T-cell (primary cell): ENCODE data around the gene CYFIP2. TPM values are rescaled to one million over a fixed set of nuclear protein-coding genes. Genes with fewer than 3 reads are reported as not detected.

ENCODE experiments used
- ATAC-seq, 4 experiments: fragments of 200-7000 bp in 3 of 4; fragments of 150-1000 bp in 1 of 4; cut with Tn5 transposase; replicated peaks in 1 of 4; 1 replicate in 3 of 4; 2 replicates in 1 of 4; pipeline ENCODE4 v1.10.0; 2021; ENCODE audit warnings: moderate library complexity in 3 of 4, mild to moderate bottlenecking in 2 of 4, moderate number of reproducible peaks in 1 of 4
- CTCF ChIA-PET, 2 donors: fragments of 300-600 bp; sonication (Branson Sonifier 250); formaldehyde crosslinking; loops; one replicate each; lab custom pipeline; 2022; ENCODE audit warnings: antibody characterized with exemption in 2 of 2; lab: Charles Lee
- POLR2A ChIA-PET, 2 donors: fragments of 300-600 bp; sonication (Branson Sonifier 250); formaldehyde crosslinking; loops; one replicate each; lab custom pipeline; 2022; ENCODE audit warnings: antibody characterized with exemption in 2 of 2; lab: Charles Lee
- DNase-seq, 35 experiments: peaks; one replicate each; pipeline versions ENCODE4 v3.0.0 to v3.0.0-alpha.2; 2013 to 2023
- H3K27ac ChIP-seq: one replicate; pipeline ENCODE4 v1.5.1; 2013; ENCODE audit warnings: low read length
- H3K27me3 ChIP-seq, 2 experiments: replicated peaks in 1 of 2; 1 replicate in 1 of 2; 2 replicates in 1 of 2; pipeline versions ENCODE4 v1.6.1 to v1.7.0; 2013; ENCODE audit warnings: low read length in 1 of 2, mixed read lengths in 1 of 2; ENCODE audit not compliant: control insufficient read depth in 2 of 2, insufficient read depth in 2 of 2; ENCODE audit errors: extremely low read depth in 1 of 2
- H3K36me3 ChIP-seq, 2 donors: 1 replicate in 1 of 2; 2 replicates in 1 of 2; pipeline versions ENCODE4 v1.6.1 to v1.7.0; 2013; ENCODE audit warnings: low read length in 1 of 2; ENCODE audit not compliant: control insufficient read depth in 2 of 2, insufficient read depth in 1 of 2; ENCODE audit errors: extremely low read depth in 1 of 2
- H3K4me1 ChIP-seq, 2 experiments: 1 replicate in 1 of 2; 2 replicates in 1 of 2; pipeline versions ENCODE4 v1.6.1 to v1.7.0; 2013; ENCODE audit warnings: low read length in 2 of 2, mixed read lengths in 1 of 2; ENCODE audit not compliant: insufficient read depth in 2 of 2, control insufficient read depth in 1 of 2; ENCODE audit errors: extremely low read depth in 1 of 2
- H3K4me3 ChIP-seq, 2 donors: 1 replicate in 1 of 2; 2 replicates in 1 of 2; pipeline versions ENCODE4 v1.5.1 to v1.7.0; 2013; ENCODE audit warnings: mild to moderate bottlenecking in 2 of 2, low read length in 1 of 2, moderate library complexity in 1 of 2; ENCODE audit not compliant: control insufficient read depth in 1 of 2; ENCODE audit errors: extremely low read depth in 1 of 2
- H3K9me3 ChIP-seq: 2 replicates; pipeline ENCODE4 v1.7.0; 2013
- H3K27ac Mint-ChIP-seq, 2 donors: one replicate each; pipeline ENCODE4 v1.8.0; 2020 to 2021; ENCODE audit warnings: mild to moderate bottlenecking in 2 of 2, mixed read lengths in 2 of 2
- H3K27me3 Mint-ChIP-seq, 2 donors: one replicate each; pipeline ENCODE4 v1.8.0; 2021 to 2022; ENCODE audit warnings: mixed read lengths in 2 of 2
- H3K36me3 Mint-ChIP-seq: one replicate; pipeline ENCODE4 v1.8.0; 2021; ENCODE audit warnings: mixed read lengths
- H3K4me1 Mint-ChIP-seq, 3 donors: one replicate each; pipeline ENCODE4 v1.8.0; 2020 to 2022; ENCODE audit warnings: mixed read lengths in 3 of 3, mild to moderate bottlenecking in 1 of 3
- H3K4me3 Mint-ChIP-seq, 3 donors: one replicate each; pipeline ENCODE4 v1.8.0; 2020 to 2022; ENCODE audit warnings: mild to moderate bottlenecking in 3 of 3, mixed read lengths in 3 of 3, moderate library complexity in 3 of 3
- H3K9me3 Mint-ChIP-seq, 3 donors: one replicate each; pipeline ENCODE4 v1.8.0; 2020 to 2022; ENCODE audit warnings: mixed read lengths in 3 of 3
- WGBS: methylation state at CpG from one replicate; pipeline ENCODE4 v1.1.5; 2013; ENCODE audit warnings: missing lambda C conversion rate; ENCODE audit not compliant: insufficient coverage; 5-methylcytosine and 5-hydroxymethylcytosine counted together
- total RNA-seq, 35 experiments: library from RNA in 6 of 35; stranded (reverse) in 6 of 35; fragments of 120-200 nt in 1 of 35; gene quantifications; one replicate each; pipeline versions ENCODE4 v1.2.1 to v1.2.4 and lab custom pipeline; 2013 to 2026

CYFIP2 gene
- total RNA-seq, 5 donors from 2014 or later (not counting 1 experiment from before 2014, with no cell fraction given): 362 to 497 (median 398) TPM

DNA sequence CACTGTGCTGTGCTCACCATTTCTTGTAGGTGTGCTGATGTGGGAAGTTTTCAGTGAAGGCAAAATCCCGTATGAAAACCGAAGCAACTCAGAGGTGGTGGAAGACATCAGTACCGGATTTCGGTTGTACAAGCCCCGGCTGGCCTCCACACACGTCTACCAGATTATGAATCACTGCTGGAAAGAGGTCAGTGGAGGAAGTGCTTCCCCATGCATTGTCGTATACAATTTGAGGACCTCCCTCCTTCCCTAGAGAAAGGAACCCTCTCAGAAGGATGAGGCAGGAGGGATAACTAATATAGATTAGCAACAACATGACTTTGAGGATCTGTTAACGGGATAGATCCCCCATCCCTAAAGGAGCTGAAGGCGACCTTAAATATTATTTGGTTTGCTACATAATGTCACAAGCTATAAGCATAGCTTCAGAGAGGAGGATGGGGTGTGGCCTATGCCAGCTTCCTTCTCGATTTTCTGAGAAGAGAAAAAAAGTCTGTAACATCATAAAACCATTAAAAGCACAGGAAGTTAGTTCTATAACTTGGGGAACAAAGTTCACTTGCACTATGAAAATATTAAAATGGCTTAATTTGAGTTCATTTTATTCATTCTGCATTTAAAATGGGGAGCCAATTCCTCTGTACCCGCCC is 17.0 kb upstream of the CYFIP2 start:
- Mint-ChIP-seq H3K4me3 (peak overlapping the region; percentile 31 to 64 (median 59)), H3K27me3 (no peaks in the 10 kb centered on the region), H3K36me3 (peaks cover 84% of the 10 kb centered on the region), H3K9me3 (no peaks in the 10 kb centered on the region), H3K4me1 (peaks cover 94 to 96% (median 95%) of the 10 kb centered on the region in 3 donors), H3K27ac (peak overlapping the region; percentile 89 to 92)
- CTCF ChIA-PET: interaction anchor here in 1 of 2 donors (0.6 to 2.8 kb wide), 10 partner anchors 8 to 100 kb away, joined by 3 to 11 read pairs (median 3); no protein-coding TSS in a partner anchor
- Histone ChIP-seq H3K27me3 (no peaks in the 10 kb centered on the region), H3K36me3 (peaks cover 10 to 95% of the 10 kb centered on the region in 2 donors), H3K4me1 (peaks cover 66 to 69% of the 10 kb centered on the region in 2 experiments), H3K27ac (peak overlapping the region; percentile 80), H3K4me3 (no peak overlapping the region), H3K9me3 (no peaks in the 10 kb centered on the region)
- ATAC-seq: peak; percentile 39 to 55 (median 48)
- peak in 30 of 35 experiments; percentile 29 to 66 (median 48) for DNase-seq
- no CpG with 5 or more reads among the region's 11 CpGs for WGBS
- POLR2A ChIA-PET: interaction anchor here (0.6 to 2.3 kb wide), 4 partner anchors 10 to 142 kb away, joined by 3 to 9 read pairs (median 3); no protein-coding TSS in a partner anchor

DNA sequence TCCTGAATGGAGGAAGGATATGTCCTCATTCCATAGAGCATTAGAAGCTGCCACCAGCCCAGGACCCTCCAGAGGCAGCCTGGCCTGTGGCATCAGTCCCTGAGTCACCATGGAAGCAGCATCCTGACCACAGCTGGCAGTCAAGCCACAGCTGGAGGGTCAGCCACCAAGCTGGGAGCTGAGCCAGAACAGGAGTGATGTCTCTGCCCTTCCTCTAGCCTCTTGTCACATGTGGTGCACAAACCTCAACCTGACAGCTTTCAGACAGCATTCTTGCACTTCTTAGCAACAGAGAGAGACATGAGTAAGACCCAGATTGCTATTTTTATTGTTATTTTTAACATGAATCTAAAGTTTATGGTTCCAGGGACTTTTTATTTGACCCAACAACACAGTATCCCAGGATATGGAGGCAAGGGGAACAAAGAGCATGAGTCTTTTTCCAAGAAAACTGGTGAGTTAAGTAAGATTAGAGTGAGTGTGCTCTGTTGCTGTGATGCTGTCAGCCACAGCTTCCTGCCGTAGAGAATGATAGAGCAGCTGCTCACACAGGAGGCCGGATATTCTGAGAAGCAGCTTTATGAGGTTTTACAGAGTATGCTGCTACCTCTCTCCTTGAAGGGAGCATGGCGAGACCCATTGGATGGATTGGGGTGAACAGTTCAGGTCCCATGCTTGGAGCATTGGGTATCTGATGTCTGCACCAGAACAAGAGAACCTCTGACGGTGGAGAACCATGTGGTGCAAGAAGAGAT is 13.0 kb upstream of the CYFIP2 start:
- Histone ChIP-seq H3K27me3 (no peaks in the 10 kb centered on the region), H3K4me1 (peaks cover 72 to 90% of the 10 kb centered on the region in 2 experiments), H3K4me3 (peak overlapping the region; percentile 4 to 11), H3K27ac (peak overlapping the region; percentile 80), H3K36me3 (peaks cover 10 to 82% of the 10 kb centered on the region in 2 donors), H3K9me3 (no peaks in the 10 kb centered on the region)
- Mint-ChIP-seq H3K27ac (peak overlapping the region; percentile 94 to 95), H3K4me1 (peaks cover 99 to 100% (median 99%) of the 10 kb centered on the region in 3 donors), H3K27me3 (no peaks in the 10 kb centered on the region), H3K4me3 (peak overlapping the region; percentile 34 to 64 (median 53)), H3K36me3 (peaks cover 74% of the 10 kb centered on the region), H3K9me3 (no peaks in the 10 kb centered on the region)
- CTCF ChIA-PET: interaction anchor here (0.5 to 4.1 kb wide), 24 partner anchors 8 to 1859 kb away, joined by 3 to 30 read pairs (median 5); partner anchors contain the start of gene MED7 (in 1 of the 2)
- POLR2A ChIA-PET: interaction anchor here (0.6 to 1.9 kb wide), 13 partner anchors 13 to 110 kb away, joined by 3 to 9 read pairs (median 3); partner anchors contain the start of genes CYFIP2 (in 1 of the 2) and ITK (in 1 of the 2)
- ATAC-seq (peak; percentile 84 to 89 (median 86)), DNase-seq (peak in 33 of 35 experiments; percentile 43 to 82 (median 70))
- whole genome bisulfite sequencing: 0% methylated on average over 2 of the region's 4 CpGs

- Histone ChIP-seq H3K27me3 (no peaks in the 10 kb centered on the region), H3K27ac (peak overlapping the region; percentile 80), H3K9me3 (no peaks in the 10 kb centered on the region), H3K4me3 (no peak overlapping the region), H3K36me3 (peaks cover 10 to 75% of the 10 kb centered on the region in 2 donors), H3K4me1 (peaks cover 71 to 86% of the 10 kb centered on the region in 2 experiments)
- no CpG with 5 or more reads among the region's 2 CpGs for WGBS
- ChIA-PET POLR2A (interaction anchor here (0.6 to 1.9 kb wide), 8 partner anchors 12 to 110 kb away, joined by 3 to 9 read pairs (median 3); partner anchors contain the start of genes CYFIP2 (in 1 of the 2) and ITK (in 1 of the 2)), CTCF (interaction anchor here (0.7 to 4.1 kb wide), 16 partner anchors 11 to 111 kb away, joined by 3 to 30 read pairs (median 6); partner anchors contain the start of gene MED7 (in 1 of the 2))
- H3K4me1 Mint-ChIP-seq: peaks cover 96 to 98% (median 97%) of the 10 kb centered on the region in 3 donors
- ATAC-seq (no peak), DNase-seq (peak in 1 of 35 experiments; percentile 61)
- H3K27me3 Mint-ChIP-seq: no peaks in the 10 kb centered on the region
- H3K9me3 Mint-ChIP-seq: no peaks in the 10 kb centered on the region
- peak overlapping the region; percentile 94 to 95 for H3K27ac Mint-ChIP-seq
- H3K36me3 Mint-ChIP-seq: peaks cover 68% of the 10 kb centered on the region
- peak overlapping the region; percentile 18 to 64 (median 53) for H3K4me3 Mint-ChIP-seq
Measured at GRCh38 chr5:157253547-157253946, 12.4 kb upstream of the CYFIP2 start.

DNA sequence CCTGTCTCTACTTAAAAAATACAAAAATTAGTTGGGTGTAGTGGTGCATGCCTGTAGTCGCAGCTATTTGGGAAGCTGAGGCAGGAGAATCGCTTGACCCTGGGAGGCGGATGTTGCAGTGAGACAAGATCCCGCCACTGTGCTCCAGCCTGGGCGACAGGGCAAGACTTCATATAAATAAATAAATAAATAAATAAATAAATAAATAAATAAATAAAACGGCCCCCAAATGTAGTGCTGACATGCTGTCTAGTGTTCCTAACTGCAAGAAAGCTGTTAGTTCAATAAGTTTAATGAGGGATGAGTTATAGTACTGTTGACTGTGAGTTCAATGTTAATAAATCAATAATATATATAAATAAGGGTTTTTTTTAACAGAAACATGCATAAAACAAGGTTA is 7.5 kb upstream of the CYFIP2 start:
- H3K4me3 ChIP-seq: no peak overlapping the region
- Mint-ChIP-seq H3K9me3 (no peaks in the 10 kb centered on the region), H3K36me3 (peaks cover 29% of the 10 kb centered on the region), H3K27ac (peak overlapping the region; percentile 94 to 95), H3K27me3 (no peaks in the 10 kb centered on the region), H3K4me1 (peaks cover 81 to 87% (median 82%) of the 10 kb centered on the region in 3 donors), H3K4me3 (no peak overlapping the region)
- ATAC-seq (no peak), DNase-seq (no peak)
- H3K27ac ChIP-seq: peak overlapping the region; percentile 80
- ChIA-PET CTCF (interaction anchor here in 1 of 2 donors (0.5 to 1.5 kb wide), 3 partner anchors 9 to 474 kb away, joined by 3 to 4 read pairs (median 3); no protein-coding TSS in a partner anchor), POLR2A (interaction anchor here in 1 of 2 donors (0.6 kb wide), 1 partner anchor 103 kb away, joined by 3 read pairs; no protein-coding TSS in a partner anchor)
- peaks cover 46 to 51% of the 10 kb centered on the region in 2 experiments for H3K4me1 ChIP-seq
- no CpG with 5 or more reads among the region's 6 CpGs for WGBS
- H3K27me3 ChIP-seq: no peaks in the 10 kb centered on the region
- H3K36me3 ChIP-seq: peaks cover 3 to 31% of the 10 kb centered on the region in 2 donors
- H3K9me3 ChIP-seq: no peaks in the 10 kb centered on the region

DNA sequence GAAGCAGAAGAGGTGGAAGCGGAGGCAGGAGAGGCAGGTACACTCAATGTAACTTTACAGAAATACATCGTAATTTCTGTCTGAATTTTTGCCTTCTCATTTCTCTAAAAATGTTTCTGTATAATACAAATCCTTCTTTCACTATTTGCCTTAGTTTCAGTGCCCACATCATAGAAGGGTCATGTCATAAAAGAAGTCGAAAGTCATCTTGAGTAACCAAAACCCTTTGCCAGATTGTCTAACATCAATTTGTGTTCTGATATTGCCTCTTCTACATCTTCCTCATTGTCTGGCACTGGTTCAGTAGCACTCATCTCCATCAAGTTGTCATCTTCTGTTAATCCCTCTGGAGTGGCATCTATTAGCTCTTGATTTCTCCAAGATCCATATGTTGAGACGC is 6.2 kb upstream of the CYFIP2 start:
- Mint-ChIP-seq H3K4me3 (no peak overlapping the region), H3K27ac (peak overlapping the region; percentile 62 to 72), H3K4me1 (peaks cover 78 to 87% (median 82%) of the 10 kb centered on the region in 3 donors), H3K9me3 (no peaks in the 10 kb centered on the region), H3K36me3 (peaks cover 17% of the 10 kb centered on the region), H3K27me3 (no peaks in the 10 kb centered on the region)
- no peak overlapping the region for H3K4me3 ChIP-seq
- WGBS: 65% methylated on average over 3 of the region's 4 CpGs
- H3K4me1 ChIP-seq: peaks cover 44 to 51% of the 10 kb centered on the region in 2 experiments
- no peaks in the 10 kb centered on the region for H3K9me3 ChIP-seq
- no peaks in the 10 kb centered on the region for H3K27me3 ChIP-seq
- ChIA-PET CTCF (interaction anchor here in 1 of 2 donors (1.1 to 1.5 kb wide), 2 partner anchors 10 to 44 kb away, joined by 3 read pairs; no protein-coding TSS in a partner anchor), POLR2A (interaction anchor here in 1 of 2 donors (0.9 kb wide), 1 partner anchor 38 kb away, joined by 3 read pairs; no protein-coding TSS in a partner anchor)
- no peak overlapping the region for H3K27ac ChIP-seq
- peaks cover 3 to 18% of the 10 kb centered on the region in 2 donors for H3K36me3 ChIP-seq
- ATAC-seq: no peak
- DNase-seq: no peak
